GM12875 (cell line): ENCODE results near the gene CYS1.

Experiments used
- H3K4me3 ChIP-seq: one replicate; pipeline ENCODE4 v1.5.1; 2011; ENCODE audit warnings: low read depth, low read length, control low read depth
- TF ChIP-seq, protein P1 (sequence below): IDR thresholded peaks from 2 replicates; pipeline ENCODE4 v1.5.1; 2011; ENCODE audit warnings: low read depth, mild to moderate bottlenecking, control low read depth, inconsistent platforms, low read length, moderate library complexity, borderline replicate concordance; ENCODE audit not compliant: insufficient read depth

CYS1 gene

GRCh38 chr2:10026940-10027569, 53.2 kb downstream of the CYS1 start:
- TF ChIP-seq, protein P1, sequence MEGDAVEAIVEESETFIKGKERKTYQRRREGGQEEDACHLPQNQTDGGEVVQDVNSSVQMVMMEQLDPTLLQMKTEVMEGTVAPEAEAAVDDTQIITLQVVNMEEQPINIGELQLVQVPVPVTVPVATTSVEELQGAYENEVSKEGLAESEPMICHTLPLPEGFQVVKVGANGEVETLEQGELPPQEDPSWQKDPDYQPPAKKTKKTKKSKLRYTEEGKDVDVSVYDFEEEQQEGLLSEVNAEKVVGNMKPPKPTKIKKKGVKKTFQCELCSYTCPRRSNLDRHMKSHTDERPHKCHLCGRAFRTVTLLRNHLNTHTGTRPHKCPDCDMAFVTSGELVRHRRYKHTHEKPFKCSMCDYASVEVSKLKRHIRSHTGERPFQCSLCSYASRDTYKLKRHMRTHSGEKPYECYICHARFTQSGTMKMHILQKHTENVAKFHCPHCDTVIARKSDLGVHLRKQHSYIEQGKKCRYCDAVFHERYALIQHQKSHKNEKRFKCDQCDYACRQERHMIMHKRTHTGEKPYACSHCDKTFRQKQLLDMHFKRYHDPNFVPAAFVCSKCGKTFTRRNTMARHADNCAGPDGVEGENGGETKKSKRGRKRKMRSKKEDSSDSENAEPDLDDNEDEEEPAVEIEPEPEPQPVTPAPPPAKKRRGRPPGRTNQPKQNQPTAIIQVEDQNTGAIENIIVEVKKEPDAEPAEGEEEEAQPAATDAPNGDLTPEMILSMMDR, result no peak
- H3K4me3 ChIP-seq, result no peak overlapping the region

GRCh38 chr2:10022966-10023662, 57.1 kb downstream of the CYS1 start:
- no peak overlapping the region for H3K4me3 ChIP-seq

GRCh38 chr2:10022445-10022844, 57.8 kb downstream of the CYS1 start:
- TF ChIP-seq, protein P1, result no peak
- H3K4me3 ChIP-seq, result no peak overlapping the region

More at GRCh38 chr2:10022966-10023662, 57.1 kb downstream of the CYS1 start:
- TF ChIP-seq, protein P1, result no peak

GRCh38 chr2:10022041-10022421, 58.2 kb downstream of the CYS1 start:
- TF ChIP-seq, protein P1, result no peak
- H3K4me3 ChIP-seq, result no peak overlapping the region

DNA sequence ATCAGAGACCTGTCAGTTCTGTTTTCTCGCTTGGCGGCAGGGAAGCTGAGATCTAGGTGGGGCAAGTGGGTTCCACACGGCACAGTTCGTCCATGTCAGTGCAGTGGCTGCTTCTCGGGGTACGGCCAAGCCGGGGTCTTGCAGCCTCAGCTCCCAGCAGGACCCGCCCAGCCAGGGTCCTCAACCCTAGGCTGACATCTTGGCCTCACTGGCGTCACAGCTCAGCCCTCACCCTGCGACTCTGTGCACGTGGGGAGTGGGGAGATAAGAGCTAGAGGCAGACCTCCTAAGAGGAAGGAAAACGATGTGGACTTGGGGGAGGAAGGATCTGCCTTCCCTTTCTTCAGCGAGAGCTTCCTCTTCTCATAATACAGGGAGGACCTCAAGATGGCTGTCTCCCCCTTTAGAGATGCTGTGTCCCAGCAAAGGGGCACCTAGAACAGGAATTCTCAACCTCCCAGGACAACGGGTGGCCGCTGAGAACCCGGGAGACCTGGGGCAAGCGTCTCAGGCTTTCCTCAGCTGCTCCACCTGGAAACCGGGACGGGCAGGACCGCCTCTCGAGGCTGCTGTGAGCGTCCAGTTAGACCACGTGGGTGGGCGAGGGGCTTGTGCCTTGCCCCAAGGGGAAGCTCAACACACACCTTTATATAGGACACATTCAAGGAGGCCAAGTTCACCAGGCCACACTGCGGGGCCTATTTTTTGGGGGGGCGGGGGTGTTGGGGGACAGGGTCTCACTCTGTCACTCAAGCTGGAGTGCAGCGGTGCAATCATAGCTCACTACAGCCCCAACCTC, 60.4 kb downstream of the CYS1 start:
- TF ChIP-seq, protein P1, result no peak
- H3K4me3 ChIP-seq, result no peak overlapping the region

- no peak overlapping the region for H3K4me3 ChIP-seq
- TF ChIP-seq, protein P1, result no peak
Observed at GRCh38 chr2:10019174-10019573, 61.0 kb downstream of the CYS1 start.
